Colonic mucosa (tissue), 4 donors: ENCODE results near the gene FRYL. TPM values are rescaled to one million over a fixed set of nuclear protein-coding genes. Genes with fewer than 3 reads are reported as not detected.

Source experiments
- DNase-seq: peaks from one replicate; pipeline ENCODE4 v3.0.0-alpha.2; 2020
- H3K27ac ChIP-seq: fragments of 200-600 bp; one replicate; pipeline ENCODE4 v1.8.0; 2021
- H3K27me3 ChIP-seq: fragments of 200-600 bp; one replicate; pipeline ENCODE4 v1.8.0; 2021
- H3K36me3 ChIP-seq: fragments of 200-600 bp; one replicate; pipeline ENCODE4 v1.8.0; 2021
- H3K4me1 ChIP-seq: fragments of 200-600 bp; one replicate; pipeline ENCODE4 v1.8.0; 2021; ENCODE audit warnings: mild to moderate bottlenecking
- H3K4me3 ChIP-seq: fragments of 200-600 bp; one replicate; pipeline ENCODE4 v1.8.0; 2021
- H3K9ac ChIP-seq, 2 donors: one replicate each; pipeline ENCODE4 v1.7.0; 2013; ENCODE audit warnings: control low read depth in 2 of 2, low read depth in 2 of 2, low read length in 2 of 2
- H3K9me3 ChIP-seq: fragments of 200-600 bp; one replicate; pipeline ENCODE4 v1.8.0; 2021
- CTCF ChIP-seq: fragments of 200-600 bp; IDR thresholded peaks from one replicate; pipeline ENCODE4 v1.8.0; 2022; ENCODE audit warnings: antibody characterized with exemption, mild to moderate bottlenecking
- intact Hi-C: fragments of 100-400 bp; cut with DNase I; formaldehyde crosslinking; loops from one replicate; pipeline ENCODE4 v1.14.1; 2022
- total RNA-seq, 2 donors: library from RNA; stranded (reverse); fragmentation: NEBNext Ultra II Directional in 1 of 2; extraction: Animal tissue kit (Norgen Biotek cat#: 25700) in 1 of 2; gene quantifications; one replicate each; pipeline ENCODE4 v1.2.1, GENCODE V29; 2021
- donor health status: healthy.
- donor health status: DM: no; HTN: no; CAD: no.
- donor health status: DM: no; HTN: no; CAD: no.

Gene FRYL
- total RNA-seq, 2 donors from 2014 or later: 193 to 292 TPM

- H3K27ac ChIP-seq: peak overlapping the region; percentile 65
- no peak overlapping the region for H3K4me3 ChIP-seq
- no peaks in the 10 kb centered on the region for H3K36me3 ChIP-seq
- no peaks in the 10 kb centered on the region for H3K9me3 ChIP-seq
- H3K27me3 ChIP-seq: no peaks in the 10 kb centered on the region
- no peak for DNase-seq
- peak; percentile 44 for TF ChIP-seq CTCF
- intact Hi-C loops: loop anchor here (5.0 kb wide), 2 partner anchors 105 to 280 kb away; no protein-coding TSS in a partner anchor
- no peaks in the 10 kb centered on the region for H3K4me1 ChIP-seq
- H3K9ac ChIP-seq: no peak overlapping the region
Observed at GRCh38 chr4:48681856-48682255, 98.2 kb downstream of the FRYL start.

- DNase-seq: peak; percentile 67
- peak overlapping the region in 1 of 2 donors; percentile 62 for H3K9ac ChIP-seq
- intact Hi-C loops: loop anchor here (5.0 kb wide), 2 partner anchors 104 to 281 kb away; no protein-coding TSS in a partner anchor
Observed at GRCh38 chr4:48680848-48681568, 99.1 kb downstream of the FRYL start.

GRCh38 chr4:48673537-48673936 lies 106.5 kb downstream of the FRYL start:
- H3K9ac ChIP-seq: no peak overlapping the region
- H3K27me3 ChIP-seq: no peaks in the 10 kb centered on the region
- H3K4me1 ChIP-seq: no peaks in the 10 kb centered on the region
- H3K4me3 ChIP-seq: no peak overlapping the region
- peak overlapping the region; percentile 1 for H3K27ac ChIP-seq
- intact Hi-C loops: no loop called here
- no peak for DNase-seq
- H3K9me3 ChIP-seq: no peaks in the 10 kb centered on the region
- no peak for TF ChIP-seq CTCF
- H3K36me3 ChIP-seq: no peaks in the 10 kb centered on the region

More at GRCh38 chr4:48680848-48681568, 99.1 kb downstream of the FRYL start:
- peak overlapping the region; percentile 65 for H3K27ac ChIP-seq
- no peak for TF ChIP-seq CTCF
- H3K36me3 ChIP-seq: no peaks in the 10 kb centered on the region
- H3K27me3 ChIP-seq: no peaks in the 10 kb centered on the region
- H3K4me1 ChIP-seq: no peaks in the 10 kb centered on the region
- no peaks in the 10 kb centered on the region for H3K9me3 ChIP-seq
- peak overlapping the region; percentile 36 for H3K4me3 ChIP-seq

- Histone ChIP-seq H3K4me1 (peaks cover 7% of the 10 kb centered on the region), H3K27me3 (no peaks in the 10 kb centered on the region), H3K36me3 (no peaks in the 10 kb centered on the region), H3K9me3 (no peaks in the 10 kb centered on the region), H3K4me3 (no peak overlapping the region), H3K27ac (peak overlapping the region; percentile 77), H3K9ac (no peak overlapping the region)
- intact Hi-C loops: no loop called here
- DNase-seq: no peak
- TF ChIP-seq CTCF: no peak
Observed at GRCh38 chr4:48670587-48670986, 109.5 kb downstream of the FRYL start.

- no peak overlapping the region for H3K4me3 ChIP-seq
- intact Hi-C loops: no loop called here
- peaks cover 7% of the 10 kb centered on the region for H3K4me1 ChIP-seq
Observed at GRCh38 chr4:48669086-48669485, 111.0 kb downstream of the FRYL start.

More at GRCh38 chr4:48669086-48669485, 111.0 kb downstream of the FRYL start:
- Histone ChIP-seq H3K27me3 (no peaks in the 10 kb centered on the region), H3K36me3 (no peaks in the 10 kb centered on the region), H3K9ac (peak overlapping the region in 1 of 2 donors; percentile 26), H3K9me3 (no peaks in the 10 kb centered on the region), H3K27ac (peak overlapping the region; percentile 77)
- no peak for TF ChIP-seq CTCF
- no peak for DNase-seq
